PC-9 (cell line): ENCODE results near the gene KASH5. TPM values are rescaled to one million over a fixed set of nuclear protein-coding genes. Genes with fewer than 3 reads are reported as not detected.

Experiments
- BruUV-seq: library from RNA; stranded (reverse); fragments of 400-500 nt; replicated peaks from 2 replicates; lab custom pipeline; 2021; lab: Mats Ljungman, UMichigan
- CTCF ChIA-PET: fragments of 300-600 bp; sonication (Branson Sonifier 250); formaldehyde crosslinking; loops from one replicate; lab custom pipeline; 2022; ENCODE audit warnings: antibody characterized with exemption; lab: Charles Lee
- POLR2A ChIA-PET: fragments of 300-600 bp; sonication (Branson Sonifier 250); formaldehyde crosslinking; loops from one replicate; lab custom pipeline; 2022; ENCODE audit warnings: antibody characterized with exemption; ENCODE audit not compliant: unreplicated experiment; lab: Charles Lee
- DNase-seq, 2 experiments: peaks; one replicate each; pipeline versions ENCODE4 v3.0.0 to v3.0.0-alpha.2; 2015 to 2022; ENCODE audit warnings: mixed read lengths in 1 of 2
- H2AFZ ChIP-seq: fragments of 200-600 bp; sonication (generic); 2 replicates; pipeline ENCODE4 v1.8.1; 2017; ENCODE audit warnings: antibody characterized with exemption
- H3F3A ChIP-seq: fragments of 200-600 bp; sonication (generic); 2 replicates; pipeline ENCODE4 v1.8.1; 2017; ENCODE audit warnings: antibody characterized with exemption, mild to moderate bottlenecking, low read depth; ENCODE audit not compliant: insufficient read depth
- H3K27ac ChIP-seq: fragments of 200-600 bp; sonication (generic); 2 replicates; pipeline ENCODE4 v1.6.1; 2016; ENCODE audit warnings: mixed run types
- H3K27me3 ChIP-seq: fragments of 200-600 bp; sonication (generic); 2 replicates; pipeline ENCODE4 v1.6.1; 2016; ENCODE audit warnings: low read depth, mixed run types; ENCODE audit not compliant: insufficient read depth
- H3K36me3 ChIP-seq: fragments of 200-600 bp; sonication (generic); 2 replicates; pipeline ENCODE4 v1.6.1; 2016; ENCODE audit warnings: low read depth, mixed run types
- H3K4me1 ChIP-seq: fragments of 200-600 bp; sonication (generic); replicated peaks from 2 replicates; pipeline ENCODE4 v1.6.1; 2016; ENCODE audit warnings: mixed run types; ENCODE audit not compliant: insufficient read depth
- H3K4me2 ChIP-seq: fragments of 200-600 bp; sonication (generic); 2 replicates; pipeline ENCODE4 v1.6.1; 2017; ENCODE audit warnings: mixed run types
- H3K4me3 ChIP-seq: fragments of 200-600 bp; sonication (generic); 2 replicates; pipeline ENCODE4 v1.6.1; 2016; ENCODE audit warnings: mixed run types
- H3K79me2 ChIP-seq: fragments of 200-600 bp; sonication (generic); 2 replicates; pipeline ENCODE4 v1.6.1; 2017; ENCODE audit warnings: low read depth, mixed run types
- H3K9me2 ChIP-seq: fragments of 200-600 bp; sonication (generic); 2 replicates; pipeline ENCODE4 v1.8.1; 2017; ENCODE audit warnings: mild to moderate bottlenecking; ENCODE audit not compliant: insufficient read depth
- H3K9me3 ChIP-seq: fragments of 200-600 bp; sonication (generic); 2 replicates; pipeline ENCODE4 v1.8.1; 2016; ENCODE audit warnings: low read depth; ENCODE audit not compliant: insufficient read depth
- H4K20me1 ChIP-seq: fragments of 200-600 bp; sonication (generic); 2 replicates; pipeline ENCODE4 v1.8.1; 2017; ENCODE audit not compliant: insufficient read depth
- EZH2 ChIP-seq: fragments of 200-600 bp; sonication (generic); IDR thresholded peaks from 2 replicates; pipeline ENCODE4 v1.8.0; 2017; ENCODE audit warnings: antibody characterized with exemption, low read depth
- intact Hi-C: fragments of 100-400 bp; cut with micrococcal nuclease; formaldehyde crosslinking; loops from one replicate; pipeline ENCODE4 v1.10.0; 2022; ENCODE audit not compliant: unreplicated experiment
- total RNA-seq: library from RNA; stranded (reverse); gene quantifications from 2 replicates; pipeline ENCODE4 v1.2.3, GENCODE V29; 2021
- TF ChIP-seq, protein P1 (sequence below): fragments of 200-600 bp; sonication (generic); conservative IDR thresholded peaks from 2 replicates; pipeline ENCODE4 v1.6.1; 2017; ENCODE audit warnings: mixed run types, antibody characterized with exemption, mild to moderate bottlenecking, moderate library complexity

Gene KASH5
- total RNA-seq, 1 experiment from 2014 or later: 0.39 TPM

DNA sequence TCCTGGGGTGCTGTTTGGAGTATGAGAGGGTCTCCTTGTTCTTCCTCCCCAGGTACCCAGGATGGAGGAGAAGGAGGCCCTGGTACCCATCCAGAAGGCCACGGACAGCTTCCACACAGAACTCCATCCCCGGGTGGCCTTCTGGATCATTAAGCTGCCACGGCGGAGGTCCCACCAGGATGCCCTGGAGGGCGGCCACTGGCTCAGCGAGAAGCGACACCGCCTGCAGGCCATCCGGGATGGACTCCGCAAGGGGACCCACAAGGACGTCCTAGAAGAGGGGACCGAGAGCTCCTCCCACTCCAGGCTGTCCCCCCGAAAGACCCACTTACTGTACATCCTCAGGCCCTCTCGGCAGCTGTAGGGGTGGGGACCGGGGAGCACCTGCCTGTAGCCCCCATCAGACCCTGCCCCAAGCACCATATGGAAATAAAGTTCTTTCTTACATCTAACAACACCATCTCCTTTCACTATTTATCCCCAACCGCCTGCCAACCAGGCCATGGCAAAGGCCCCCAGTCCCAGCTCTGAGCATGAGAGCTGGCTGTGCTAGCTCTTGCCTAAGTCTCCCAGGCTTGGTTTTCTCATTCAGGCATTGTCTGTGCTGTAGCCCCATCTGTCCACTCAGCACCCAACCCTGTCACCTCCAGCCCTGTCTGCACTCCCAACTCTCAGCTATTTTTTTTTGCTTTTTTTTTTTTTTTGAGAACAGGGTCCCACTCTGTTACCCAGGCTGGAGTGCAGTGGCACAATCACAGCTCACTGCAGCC, 13.2 kb upstream of the KASH5 start:
- no peak for DNase-seq
- POLR2A ChIA-PET: interaction anchor here (0.6 kb wide), 1 partner anchor 13 kb away, joined by 5 read pairs; the partner anchor contains the start of gene KASH5

DNA sequence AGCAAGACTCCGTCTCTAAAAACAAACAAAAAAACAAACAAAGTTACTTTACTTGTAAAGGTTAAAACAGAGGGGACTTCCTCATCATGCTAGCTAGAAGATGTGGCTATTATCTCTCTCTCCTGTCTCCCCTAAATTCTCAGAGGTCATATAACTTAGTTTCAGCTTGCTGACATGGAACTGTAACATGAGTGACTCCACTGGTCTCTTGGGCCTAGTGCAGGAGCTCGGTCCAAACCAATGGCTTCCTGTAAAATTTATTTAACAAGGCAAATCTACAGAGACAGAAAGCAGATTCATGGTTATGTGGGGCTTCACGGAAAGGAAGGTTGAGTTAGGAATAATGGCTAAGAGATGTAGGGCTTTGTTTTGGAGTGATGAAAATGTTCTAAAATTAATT, 9.5 kb upstream of the KASH5 start:
- Histone ChIP-seq H3K4me2 (no peak overlapping the region), H3K79me2 (no peaks in the 10 kb centered on the region), H3K27ac (no peak overlapping the region), H3K4me3 (no peak overlapping the region), H3K9me2 (no peaks in the 10 kb centered on the region), H2AFZ (no peak overlapping the region), H3K36me3 (no peaks in the 10 kb centered on the region), H3K9me3 (peaks cover 7% of the 10 kb centered on the region; the same call in 1 of the 2 replicates), H4K20me1 (no peaks in the 10 kb centered on the region), H3F3A (no peaks in the 10 kb centered on the region), H3K4me1 (no peaks in the 10 kb centered on the region), H3K27me3 (peaks cover 25% of the 10 kb centered on the region; the same call in 1 of the 2 replicates)
- CTCF ChIA-PET: no interaction called here
- POLR2A ChIA-PET: no interaction called here
- TF ChIP-seq, protein P1, sequence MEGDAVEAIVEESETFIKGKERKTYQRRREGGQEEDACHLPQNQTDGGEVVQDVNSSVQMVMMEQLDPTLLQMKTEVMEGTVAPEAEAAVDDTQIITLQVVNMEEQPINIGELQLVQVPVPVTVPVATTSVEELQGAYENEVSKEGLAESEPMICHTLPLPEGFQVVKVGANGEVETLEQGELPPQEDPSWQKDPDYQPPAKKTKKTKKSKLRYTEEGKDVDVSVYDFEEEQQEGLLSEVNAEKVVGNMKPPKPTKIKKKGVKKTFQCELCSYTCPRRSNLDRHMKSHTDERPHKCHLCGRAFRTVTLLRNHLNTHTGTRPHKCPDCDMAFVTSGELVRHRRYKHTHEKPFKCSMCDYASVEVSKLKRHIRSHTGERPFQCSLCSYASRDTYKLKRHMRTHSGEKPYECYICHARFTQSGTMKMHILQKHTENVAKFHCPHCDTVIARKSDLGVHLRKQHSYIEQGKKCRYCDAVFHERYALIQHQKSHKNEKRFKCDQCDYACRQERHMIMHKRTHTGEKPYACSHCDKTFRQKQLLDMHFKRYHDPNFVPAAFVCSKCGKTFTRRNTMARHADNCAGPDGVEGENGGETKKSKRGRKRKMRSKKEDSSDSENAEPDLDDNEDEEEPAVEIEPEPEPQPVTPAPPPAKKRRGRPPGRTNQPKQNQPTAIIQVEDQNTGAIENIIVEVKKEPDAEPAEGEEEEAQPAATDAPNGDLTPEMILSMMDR: no peak
- no peak for TF ChIP-seq EZH2
- intact Hi-C loops: no loop called here
- no peak for DNase-seq
- BruUV-seq: no TSS peak

More for the DNA sequence above, 13.2 kb upstream of the KASH5 start:
- intact Hi-C loops: no loop called here
- no peaks in the 10 kb centered on the region for H3K9me2 ChIP-seq
- no peaks in the 10 kb centered on the region for H3K4me1 ChIP-seq
- peaks cover 5% of the 10 kb centered on the region; the same call in 1 of the 2 replicates for H3K9me3 ChIP-seq
- BruUV-seq: no TSS peak
- no peaks in the 10 kb centered on the region for H4K20me1 ChIP-seq
- no peak overlapping the region for H3K4me3 ChIP-seq
- H3K4me2 ChIP-seq: no peak overlapping the region
- no peak overlapping the region for H2AFZ ChIP-seq
- no peak overlapping the region for H3K27ac ChIP-seq
- H3K27me3 ChIP-seq: peaks cover 34% of the 10 kb centered on the region; the same call in 1 of the 2 replicates
- CTCF ChIA-PET: no interaction called here
- no peak for TF ChIP-seq EZH2
- TF ChIP-seq, protein P1: no peak
- H3F3A ChIP-seq: no peaks in the 10 kb centered on the region
- no peaks in the 10 kb centered on the region for H3K36me3 ChIP-seq
- H3K79me2 ChIP-seq: no peaks in the 10 kb centered on the region

DNA sequence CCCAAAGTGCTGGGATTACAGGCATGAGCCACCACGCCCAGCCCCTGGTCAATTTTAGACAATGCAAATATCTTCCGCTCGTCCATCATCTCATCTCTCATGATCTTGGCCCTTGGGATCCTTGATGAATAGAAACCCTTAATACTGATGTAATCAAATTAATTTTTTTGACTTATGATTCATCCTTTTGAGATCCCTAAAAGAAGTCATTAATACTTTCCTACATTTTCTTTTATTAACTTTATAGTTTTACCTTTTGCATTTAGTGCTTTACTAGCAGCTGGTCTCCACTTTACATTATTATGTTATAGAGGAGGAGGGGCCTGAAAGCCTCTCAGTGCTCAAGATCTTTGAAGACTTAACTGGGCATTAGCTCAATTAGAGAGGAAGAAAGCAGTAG, 7.7 kb upstream of the KASH5 start:
- H3K9me2 ChIP-seq: no peaks in the 10 kb centered on the region
- H3K4me1 ChIP-seq: no peaks in the 10 kb centered on the region
- H2AFZ ChIP-seq: no peak overlapping the region
- H3K9me3 ChIP-seq: peaks cover 7% of the 10 kb centered on the region; the same call in 1 of the 2 replicates
- TF ChIP-seq EZH2: no peak
- TF ChIP-seq, protein P1: no peak
- no peaks in the 10 kb centered on the region for H3K36me3 ChIP-seq
- H3K4me3 ChIP-seq: no peak overlapping the region
- no peak overlapping the region for H3K4me2 ChIP-seq
- no peaks in the 10 kb centered on the region for H4K20me1 ChIP-seq
- CTCF ChIA-PET: no interaction called here
- BruUV-seq: no TSS peak
- intact Hi-C loops: no loop called here
- no peaks in the 10 kb centered on the region for H3K79me2 ChIP-seq
- POLR2A ChIA-PET: no interaction called here
- peaks cover 12% of the 10 kb centered on the region; the same call in 1 of the 2 replicates for H3K27me3 ChIP-seq
- DNase-seq: no peak
- no peak overlapping the region for H3K27ac ChIP-seq
- H3F3A ChIP-seq: peaks cover 4% of the 10 kb centered on the region; the same call in 1 of the 2 replicates
